Body of pancreas (tissue), 4 donors: ENCODE results near the gene VWA8.

Source experiments
- CTCF ChIP-seq, 7 experiments: fragments of 450-650 bp in 4 of 7; fragments of 200-600 bp in 3 of 7; sonication (generic) in 3 of 7; IDR thresholded peaks; one replicate each; pipeline ENCODE4 v1.5.1; 2016 to 2019; ENCODE audit warnings: antibody characterized with exemption in 7 of 7
- POLR2A ChIP-seq, 3 donors: fragments of 450-650 bp; IDR thresholded peaks; one replicate each; pipeline ENCODE4 v1.6.1; 2016; ENCODE audit warnings: antibody characterized with exemption in 3 of 3, mild to moderate bottlenecking in 2 of 3

DNA sequence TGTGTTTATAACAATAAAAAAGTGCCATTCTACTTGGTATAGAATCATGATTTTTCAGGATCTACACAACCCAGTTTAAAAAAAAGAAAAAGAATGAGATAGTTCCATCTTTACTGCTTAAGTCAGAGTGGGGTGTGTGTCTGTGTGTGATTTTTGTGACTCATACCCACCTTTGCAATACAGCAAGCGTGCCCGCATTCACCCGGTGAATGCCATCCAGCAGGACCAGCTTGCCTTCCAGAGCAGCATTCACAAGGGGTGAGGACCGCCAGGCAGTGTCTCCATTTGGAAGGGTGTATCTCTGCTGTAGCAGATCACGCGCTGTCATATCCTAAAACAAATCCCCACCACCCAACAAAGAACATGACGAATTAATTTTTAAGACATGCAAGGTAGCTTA, 127.7 kb downstream of the VWA8 start:
- TF ChIP-seq CTCF (IDR thresholded peaks at IDR 0.05) = no peak
- TF ChIP-seq POLR2A (IDR thresholded peaks at IDR 0.05) = no peak
